Fibroblast of gingiva (primary cell): ENCODE results near the gene TRA2A.
"Not testable (repeated sequence)": the region's sequence is repeated elsewhere in the genome, so short reads cannot be mapped to it uniquely, and the experiment has no call there.

Source experiments
- DNase-seq: peaks from one replicate; pipeline ENCODE4 v3.0.0-alpha.2; 2011; ENCODE audit warnings: low read depth

TRA2A gene

DNA sequence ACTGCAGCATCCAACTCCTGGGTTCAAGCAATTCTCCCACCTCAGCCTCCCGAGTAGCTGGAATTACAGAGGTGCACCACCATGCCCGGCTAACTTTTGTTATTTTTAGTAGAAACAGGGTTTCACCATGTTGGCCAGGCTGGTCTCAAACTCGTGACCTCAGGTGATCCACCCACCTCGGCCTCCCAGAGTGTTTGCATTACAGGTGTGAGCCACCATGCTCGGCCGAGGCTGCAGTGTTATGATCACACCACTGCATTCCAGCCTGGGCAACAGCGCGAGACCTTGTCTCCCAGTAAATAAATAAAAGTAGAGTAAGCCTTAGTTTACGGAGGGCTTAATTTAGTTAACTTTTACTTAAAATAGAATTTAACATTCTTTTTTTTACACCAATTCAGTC lies 37.8 kb downstream of the TRA2A start:
- DNase-seq = no peak

- no peak for DNase-seq
These were observed 40.3 kb downstream of the TRA2A start for GRCh38 chr7:23491502-23491901.

GRCh38 chr7:23490357-23491135 lies 41.2 kb downstream of the TRA2A start:
- DNase-seq = peak; percentile 39

DNA sequence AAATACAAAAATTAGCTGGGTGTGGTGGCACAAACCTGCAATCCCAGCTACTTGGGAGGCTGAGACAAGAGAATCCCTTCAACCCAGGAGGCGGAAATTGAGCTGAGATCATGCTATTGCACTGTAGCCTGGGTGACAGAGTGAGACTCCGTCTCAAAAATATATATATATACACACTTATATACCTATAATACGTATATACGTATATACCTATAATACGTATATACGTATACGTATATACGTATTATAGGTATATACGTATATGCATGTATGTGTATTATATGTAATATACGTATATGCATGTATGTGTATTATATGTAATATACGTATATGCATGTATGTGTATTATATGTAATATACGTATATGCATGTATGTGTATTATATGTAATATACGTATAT lies 43.1 kb downstream of the TRA2A start:
- DNase-seq = not testable (repeated sequence)

DNA sequence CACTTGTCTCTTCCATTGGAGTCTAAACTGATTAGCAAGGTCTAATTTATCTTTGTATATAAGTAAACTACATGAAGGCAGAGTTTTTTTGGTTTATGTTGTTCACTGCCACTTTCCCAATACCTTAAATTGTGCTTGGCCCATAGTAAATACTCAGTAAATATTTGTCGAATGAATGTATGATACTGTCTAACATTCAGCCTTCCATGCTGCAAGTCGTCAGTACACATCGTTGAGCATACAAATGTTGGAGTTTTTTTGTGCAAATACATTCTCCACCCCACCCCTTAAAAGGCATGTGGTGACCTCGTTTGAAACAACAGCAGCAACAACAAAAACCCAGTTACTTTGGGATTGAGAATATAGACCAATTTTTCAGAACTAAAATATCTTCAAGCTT lies 44.1 kb downstream of the TRA2A start:
- no peak for DNase-seq

- DNase-seq = no peak
These were observed 45.6 kb downstream of the TRA2A start for GRCh38 chr7:23486002-23486773.

GRCh38 chr7:23482686-23483085 lies 49.1 kb downstream of the TRA2A start:
- DNase-seq = no peak

- DNase-seq = no peak
These were observed 53.6 kb downstream of the TRA2A start for GRCh38 chr7:23477962-23478866.

GRCh38 chr7:23477157-23477499 lies 54.7 kb downstream of the TRA2A start:
- no peak for DNase-seq

GRCh38 chr7:23476286-23477156 lies 55.3 kb downstream of the TRA2A start:
- no peak for DNase-seq

DNA sequence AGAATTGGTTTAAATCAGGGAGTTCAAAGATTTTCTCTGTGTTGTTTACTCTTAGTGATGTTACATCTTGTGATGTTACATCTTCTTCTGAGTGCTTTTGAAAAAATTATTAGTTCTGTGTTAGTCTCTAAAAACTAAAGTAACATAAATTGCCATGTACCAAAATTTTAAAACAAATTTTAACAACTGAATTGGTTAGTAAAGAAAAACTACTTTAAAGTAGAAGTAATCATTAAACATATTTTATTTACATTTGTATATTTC lies 56.3 kb downstream of the TRA2A start:
- no peak for DNase-seq

- no peak for DNase-seq
These were observed 56.8 kb downstream of the TRA2A start for GRCh38 chr7:23474829-23475575.

GRCh38 chr7:23474094-23474828 lies 57.5 kb downstream of the TRA2A start:
- peak; percentile 94 for DNase-seq

DNA sequence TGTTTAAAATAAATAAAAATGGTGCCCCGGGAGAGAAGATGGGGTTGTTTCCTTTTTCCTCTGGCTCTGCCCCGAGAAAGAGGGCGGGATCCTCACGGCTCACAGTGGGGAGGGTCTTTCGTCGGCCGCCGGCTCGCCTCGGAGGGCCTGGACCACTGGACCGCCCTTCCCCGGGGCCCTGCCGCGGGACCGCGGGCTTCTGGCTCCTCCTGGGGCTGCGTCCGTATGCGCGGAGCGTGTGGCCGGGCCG lies 58.0 kb downstream of the TRA2A start:
- DNase-seq = no peak

DNA sequence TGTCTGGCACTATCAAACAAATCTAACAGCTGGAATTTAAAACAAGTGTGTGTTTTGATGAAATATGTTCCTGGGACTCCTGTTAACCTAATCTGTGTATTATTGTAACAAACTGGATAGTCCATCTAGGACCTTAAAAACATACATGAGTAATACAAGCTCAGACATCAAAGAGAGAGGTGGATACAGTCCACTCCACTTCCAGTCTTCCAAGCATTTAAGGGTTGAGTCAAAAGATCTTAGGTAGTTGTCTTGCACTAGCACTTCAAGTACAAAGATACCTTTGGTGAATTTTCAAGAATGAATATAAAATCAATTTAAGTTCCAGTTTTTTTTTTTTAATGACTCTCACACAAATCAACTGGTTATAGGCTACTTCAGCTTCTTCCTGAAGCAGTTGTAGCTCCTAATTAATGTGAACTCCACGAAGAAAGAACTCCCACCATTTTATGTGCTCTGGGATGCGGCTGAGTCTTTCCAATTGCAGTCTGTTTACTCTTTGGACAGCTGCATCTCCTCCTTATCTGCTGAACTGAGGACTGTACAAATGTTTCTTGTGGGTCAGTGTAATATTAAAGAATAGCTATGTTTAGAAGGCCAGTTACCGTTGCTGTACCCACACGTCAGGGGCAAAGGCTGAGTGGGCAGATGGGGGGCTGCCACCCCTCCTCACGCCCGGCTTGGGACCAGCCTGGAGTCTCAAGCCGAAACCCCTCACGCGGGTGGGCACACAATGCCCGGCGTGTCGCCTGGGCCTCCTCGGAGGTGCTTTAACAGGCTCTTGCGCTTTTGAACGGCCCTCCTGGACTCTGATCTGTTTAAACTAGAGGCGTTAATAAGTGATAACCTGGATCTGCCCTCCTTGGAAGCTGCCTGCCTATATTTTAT lies 58.6 kb downstream of the TRA2A start:
- DNase-seq = no peak

DNA sequence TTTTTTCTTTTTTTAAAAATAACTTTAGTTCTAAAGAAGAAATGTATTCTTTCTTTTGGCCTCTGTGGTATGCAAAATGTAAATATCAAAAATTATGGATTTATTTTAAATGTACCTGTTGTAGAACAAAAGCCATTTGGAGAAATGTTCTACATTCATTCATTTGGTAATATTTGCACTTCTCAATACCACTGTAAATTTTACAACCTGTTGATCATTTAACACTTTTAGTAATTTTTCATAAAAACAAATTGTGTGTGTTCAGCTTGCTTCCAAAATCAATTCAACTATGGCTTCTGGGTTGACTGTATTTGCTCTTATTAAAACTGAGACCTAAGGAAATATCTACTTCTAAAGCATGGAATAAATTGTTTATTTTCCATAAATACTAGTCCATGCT lies 59.2 kb downstream of the TRA2A start:
- DNase-seq = no peak

- no peak for DNase-seq
These were observed 59.7 kb downstream of the TRA2A start for GRCh38 chr7:23472046-23472445.

GRCh38 chr7:23471106-23471859 lies 60.5 kb downstream of the TRA2A start:
- peak; percentile 78 for DNase-seq
